GM18868 (cell line): Measurements from ENCODE around the gene USP17L19.
"Not testable (repeated sequence)": the region's sequence is repeated elsewhere in the genome, so short reads cannot be mapped to it uniquely, and the experiment has no call there.

Experiments used
- ATAC-seq: cut with Tn5 transposase; IDR thresholded peaks from one replicate; pipeline ENCODE4 v1.9.1; 2021; ENCODE audit warnings: mild to moderate bottlenecking, moderate library complexity; ENCODE audit not compliant: unreplicated experiment

The USP17L19 gene

GRCh38 chr4:9253078-9253477 lies at the start of gene USP17L19:
USP17L19 (plus strand) TSS chr4:9253378; CDS start chr4:9253378, 0 bp downstream.
- ATAC-seq = not testable (repeated sequence)

- ATAC-seq = not testable (repeated sequence)
Observed at GRCh38 chr4:9210357-9210756, 42.8 kb upstream of the USP17L19 start, which contains the start of gene USP17L10. USP17L10 (plus strand) TSS chr4:9210657; CDS start chr4:9210657, 0 bp downstream.

GRCh38 chr4:9214701-9215100 lies 38.5 kb upstream of the USP17L19 start:
- ATAC-seq = not testable (repeated sequence)

GRCh38 chr4:9215105-9215504 lies 38.1 kb upstream of the USP17L19 start, which contains the start of gene USP17L11:
USP17L11 (plus strand) TSS chr4:9215405; CDS start chr4:9215405, 0 bp downstream.
- not testable (repeated sequence) for ATAC-seq

- ATAC-seq = not testable (repeated sequence)
Observed at GRCh38 chr4:9219852-9220251, 33.3 kb upstream of the USP17L19 start, which contains the start of gene USP17L12. USP17L12 (plus strand) TSS chr4:9220152; CDS start chr4:9220152, 0 bp downstream.

GRCh38 chr4:9224596-9224995 lies 28.6 kb upstream of the USP17L19 start, which contains the start of gene USP17L13:
USP17L13 (plus strand) TSS chr4:9224896; CDS start chr4:9224896, 0 bp downstream.
- ATAC-seq = not testable (repeated sequence)

- not testable (repeated sequence) for ATAC-seq
Observed at GRCh38 chr4:9230249-9230648, 22.9 kb upstream of the USP17L19 start.

- ATAC-seq = not testable (repeated sequence)
Observed at GRCh38 chr4:9234085-9234484, 19.1 kb upstream of the USP17L19 start, which contains the start of gene USP17L15. USP17L15 (plus strand) TSS chr4:9234385; CDS start chr4:9234385, 0 bp downstream.

GRCh38 chr4:9238461-9238860 lies 14.7 kb upstream of the USP17L19 start:
- ATAC-seq = not testable (repeated sequence)

- not testable (repeated sequence) for ATAC-seq
Observed at GRCh38 chr4:9243579-9243978, 9.6 kb upstream of the USP17L19 start, which contains the start of gene USP17L17. USP17L17 (plus strand) TSS chr4:9243879; CDS start chr4:9243879, 0 bp downstream.

- ATAC-seq = not testable (repeated sequence)
Observed at GRCh38 chr4:9247953-9248680, 5.1 kb upstream of the USP17L19 start, which contains the start of gene USP17L18. USP17L18 (plus strand) TSS chr4:9248630; CDS start chr4:9248630, 0 bp downstream.

GRCh38 chr4:9257824-9258223 lies 4.6 kb downstream of the USP17L19 start, which contains the start of gene USP17L20:
USP17L20 (plus strand) TSS chr4:9258124; CDS start chr4:9258124, 0 bp downstream.
- not testable (repeated sequence) for ATAC-seq

GRCh38 chr4:9262572-9262971 lies 9.4 kb downstream of the USP17L19 start, which contains the start of gene USP17L21:
USP17L21 (plus strand) TSS chr4:9262872; CDS start chr4:9262872, 0 bp downstream.
- not testable (repeated sequence) for ATAC-seq

GRCh38 chr4:9267319-9267718 lies 14.1 kb downstream of the USP17L19 start, which contains the start of gene USP17L22:
USP17L22 (plus strand) TSS chr4:9267619; CDS start chr4:9267619, 0 bp downstream.
- not testable (repeated sequence) for ATAC-seq

- not testable (repeated sequence) for ATAC-seq
Observed at GRCh38 chr4:9271719-9272118, 18.5 kb downstream of the USP17L19 start.
